ENCODE results near the gene DBH.

DBH gene

GRCh38 chr9:133635098-133635497 lies 1.1 kb upstream of the DBH start:
- Histone ChIP-seq H3K27ac (replicated peaks) (no peak overlapping the region), H3K4me3 (replicated peaks; ENCODE audit: insufficient read depth, low read length) (no peak overlapping the region), H3K27me3 (ENCODE audit: insufficient read depth, poor library complexity, severe bottlenecking) (no peaks in the 10 kb centered on the region)
- DNase-seq (ENCODE audit: low read depth in 1 of 2, low spot score in 1 of 2), result no peak
- no peak for TF ChIP-seq SPI1 (IDR thresholded peaks at IDR 0.05; ENCODE audit: borderline replicate concordance, low read depth)
- no peak for TF ChIP-seq GABPA (IDR thresholded peaks at IDR 0.05; ENCODE audit: low read depth)
- TF ChIP-seq REST (IDR thresholded peaks at IDR 0.05; ENCODE audit: insufficient replicate concordance, low read depth), result no peak
- TF ChIP-seq CTCF (IDR thresholded peaks at IDR 0.05; ENCODE audit: insufficient read depth, low read length), result no peak
- no peak for TF ChIP-seq POLR2AphosphoS5 (IDR thresholded peaks at IDR 0.05; ENCODE audit: low read depth)

GRCh38 chr9:133636902-133637301 lies 739 bp downstream of the DBH start:
- H3K27ac ChIP-seq (replicated peaks), result no peak overlapping the region
- no peaks in the 10 kb centered on the region for H3K27me3 ChIP-seq (ENCODE audit: insufficient read depth, poor library complexity, severe bottlenecking)
- no peak overlapping the region for H3K4me3 ChIP-seq (replicated peaks; ENCODE audit: insufficient read depth, low read length)
- TF ChIP-seq REST (IDR thresholded peaks at IDR 0.05; ENCODE audit: insufficient replicate concordance, low read depth) (no peak), POLR2AphosphoS5 (IDR thresholded peaks at IDR 0.05; ENCODE audit: low read depth) (no peak), CTCF (IDR thresholded peaks at IDR 0.05; ENCODE audit: insufficient read depth, low read length) (no peak), GABPA (IDR thresholded peaks at IDR 0.05; ENCODE audit: low read depth) (no peak)
- DNase-seq (ENCODE audit: low read depth in 1 of 2, low spot score in 1 of 2), result no peak

GRCh38 chr9:133637451-133638055 lies 1.4 kb downstream of the DBH start:
- Histone ChIP-seq H3K4me3 (replicated peaks; ENCODE audit: insufficient read depth, low read length) (no peak overlapping the region), H3K27ac (replicated peaks) (no peak overlapping the region), H3K27me3 (ENCODE audit: insufficient read depth, poor library complexity, severe bottlenecking) (no peaks in the 10 kb centered on the region)
- TF ChIP-seq GABPA (IDR thresholded peaks at IDR 0.05; ENCODE audit: low read depth), result no peak
- no peak for TF ChIP-seq REST (IDR thresholded peaks at IDR 0.05; ENCODE audit: insufficient replicate concordance, low read depth)
- no peak for TF ChIP-seq SPI1 (IDR thresholded peaks at IDR 0.05; ENCODE audit: borderline replicate concordance, low read depth)
- no peak for TF ChIP-seq POLR2AphosphoS5 (IDR thresholded peaks at IDR 0.05; ENCODE audit: low read depth)
- TF ChIP-seq CTCF (IDR thresholded peaks at IDR 0.05; ENCODE audit: insufficient read depth, low read length), result no peak
- DNase-seq (ENCODE audit: low read depth in 1 of 2, low spot score in 1 of 2), result no peak
